ENCODE results near the gene VOPP1.

The VOPP1 gene

DNA sequence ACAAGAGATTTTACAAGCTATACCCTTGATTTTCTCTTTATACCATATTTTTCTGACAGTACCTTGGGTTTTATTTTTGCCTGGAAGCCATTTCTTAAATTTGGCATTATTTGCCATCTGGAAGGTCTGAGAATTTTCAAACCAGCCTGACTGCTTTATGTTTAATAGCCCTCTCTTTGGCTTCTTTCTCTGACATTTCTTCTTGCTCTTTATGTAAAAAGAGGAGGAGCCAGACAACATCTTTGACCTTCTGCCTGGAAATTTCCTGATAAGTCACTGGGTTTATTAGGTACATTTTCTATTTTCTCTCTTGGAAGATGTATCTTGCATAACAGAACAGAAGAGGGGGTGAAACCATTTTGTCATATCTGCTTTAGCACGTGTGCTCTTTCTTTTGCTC is 127.5 kb downstream of the VOPP1 start:
- no peak for DNase-seq (ENCODE audit: extremely low read depth, low read depth)
- TF ChIP-seq, protein P1, sequence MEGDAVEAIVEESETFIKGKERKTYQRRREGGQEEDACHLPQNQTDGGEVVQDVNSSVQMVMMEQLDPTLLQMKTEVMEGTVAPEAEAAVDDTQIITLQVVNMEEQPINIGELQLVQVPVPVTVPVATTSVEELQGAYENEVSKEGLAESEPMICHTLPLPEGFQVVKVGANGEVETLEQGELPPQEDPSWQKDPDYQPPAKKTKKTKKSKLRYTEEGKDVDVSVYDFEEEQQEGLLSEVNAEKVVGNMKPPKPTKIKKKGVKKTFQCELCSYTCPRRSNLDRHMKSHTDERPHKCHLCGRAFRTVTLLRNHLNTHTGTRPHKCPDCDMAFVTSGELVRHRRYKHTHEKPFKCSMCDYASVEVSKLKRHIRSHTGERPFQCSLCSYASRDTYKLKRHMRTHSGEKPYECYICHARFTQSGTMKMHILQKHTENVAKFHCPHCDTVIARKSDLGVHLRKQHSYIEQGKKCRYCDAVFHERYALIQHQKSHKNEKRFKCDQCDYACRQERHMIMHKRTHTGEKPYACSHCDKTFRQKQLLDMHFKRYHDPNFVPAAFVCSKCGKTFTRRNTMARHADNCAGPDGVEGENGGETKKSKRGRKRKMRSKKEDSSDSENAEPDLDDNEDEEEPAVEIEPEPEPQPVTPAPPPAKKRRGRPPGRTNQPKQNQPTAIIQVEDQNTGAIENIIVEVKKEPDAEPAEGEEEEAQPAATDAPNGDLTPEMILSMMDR (IDR thresholded peaks at IDR 0.05; ENCODE audit: low read depth, low read length), result no peak

DNA sequence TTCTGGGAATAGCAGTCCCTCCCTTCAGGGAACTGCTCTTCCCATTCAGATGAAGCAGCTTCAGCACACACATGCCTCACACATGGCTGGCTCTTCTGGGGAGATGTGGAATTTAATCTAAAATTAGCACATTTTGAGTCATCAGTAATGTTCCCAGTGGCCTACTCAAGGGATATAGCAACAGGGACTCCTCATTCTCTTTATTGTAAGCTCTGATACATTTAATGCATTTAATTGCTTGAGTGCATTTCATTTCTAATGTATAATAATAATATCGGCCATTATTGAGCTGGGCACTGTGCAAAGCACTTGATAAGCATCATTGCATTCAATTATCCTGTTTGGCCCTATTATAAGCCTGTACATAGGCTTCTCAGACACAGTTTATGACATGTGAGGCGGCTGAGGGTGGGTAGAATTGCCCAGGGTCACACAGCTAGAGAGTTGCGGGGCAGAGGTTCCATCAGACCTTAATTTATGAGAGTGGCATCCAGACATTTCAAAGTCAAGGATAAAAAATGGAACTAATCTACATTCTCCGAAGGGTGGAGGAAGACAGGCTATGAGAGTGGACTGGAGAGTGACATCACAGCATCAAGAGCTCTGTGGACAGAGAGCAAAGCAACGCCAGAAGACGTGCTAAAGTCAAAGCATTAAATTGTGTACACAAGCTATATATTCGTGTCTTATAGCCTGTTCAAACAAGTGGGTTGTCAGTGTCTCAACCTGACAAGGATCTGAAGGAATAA is 130.4 kb downstream of the VOPP1 start:
- DNase-seq (ENCODE audit: extremely low read depth, low read depth), result peak; percentile 29

DNA sequence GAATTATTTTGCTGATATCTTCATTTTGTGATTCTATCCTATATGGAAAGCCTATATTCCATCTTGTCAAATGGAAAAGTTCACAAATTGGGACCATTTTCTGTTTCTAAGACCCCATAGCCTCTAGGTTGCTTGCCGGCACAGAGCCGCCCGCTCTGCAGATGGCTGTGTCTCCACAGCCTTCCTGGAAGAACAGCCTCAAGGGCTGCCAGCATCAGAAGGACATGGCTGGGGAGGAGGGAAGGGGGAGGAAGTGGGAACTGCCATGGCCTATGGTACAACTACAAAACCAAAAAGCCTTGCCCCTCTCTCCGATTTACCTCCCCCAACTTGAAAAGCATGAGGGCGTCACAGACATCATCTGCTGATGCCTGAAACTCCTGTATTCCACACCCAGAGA is 131.3 kb downstream of the VOPP1 start:
- no peak for DNase-seq (ENCODE audit: extremely low read depth, low read depth)
- TF ChIP-seq, protein P1 (IDR thresholded peaks at IDR 0.05; ENCODE audit: low read depth, low read length), result no peak

More for the DNA sequence above, 130.4 kb downstream of the VOPP1 start:
- TF ChIP-seq, protein P1 (IDR thresholded peaks at IDR 0.05; ENCODE audit: low read depth, low read length), result no peak

DNA sequence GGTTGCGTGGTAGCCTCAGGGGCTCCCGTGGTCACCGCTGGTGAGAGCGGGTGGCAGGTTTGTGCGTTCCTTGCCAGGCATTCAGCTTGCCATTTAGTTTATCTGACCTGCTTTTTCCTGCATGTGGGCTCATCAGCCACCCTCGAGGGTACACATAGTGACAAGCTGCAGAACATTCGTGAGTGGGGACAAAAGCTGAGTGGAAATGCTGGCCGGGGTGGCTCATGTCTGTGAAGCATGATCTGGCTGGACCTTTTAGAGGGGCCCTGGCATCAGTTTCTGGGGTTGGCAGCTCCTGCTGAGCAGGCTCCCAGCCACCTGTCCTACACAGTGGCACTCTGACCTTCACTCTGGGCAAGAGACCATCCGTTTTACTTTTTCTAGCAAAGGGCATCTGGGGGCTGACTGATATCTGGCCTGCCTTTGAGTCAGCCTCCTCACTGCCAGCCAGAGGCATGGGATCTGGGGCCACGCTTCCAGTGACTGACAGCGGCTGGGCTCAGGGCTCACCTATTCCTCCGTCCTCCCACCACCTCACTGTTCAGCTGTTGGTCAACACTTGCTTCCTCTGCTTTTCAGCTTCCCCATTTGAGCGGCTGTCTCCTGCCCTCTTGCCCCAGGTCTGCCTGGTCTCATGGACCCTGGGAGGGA is 132.1 kb downstream of the VOPP1 start:
- no peak for DNase-seq (ENCODE audit: extremely low read depth, low read depth)
- TF ChIP-seq, protein P1 (IDR thresholded peaks at IDR 0.05; ENCODE audit: low read depth, low read length), result no peak

DNA sequence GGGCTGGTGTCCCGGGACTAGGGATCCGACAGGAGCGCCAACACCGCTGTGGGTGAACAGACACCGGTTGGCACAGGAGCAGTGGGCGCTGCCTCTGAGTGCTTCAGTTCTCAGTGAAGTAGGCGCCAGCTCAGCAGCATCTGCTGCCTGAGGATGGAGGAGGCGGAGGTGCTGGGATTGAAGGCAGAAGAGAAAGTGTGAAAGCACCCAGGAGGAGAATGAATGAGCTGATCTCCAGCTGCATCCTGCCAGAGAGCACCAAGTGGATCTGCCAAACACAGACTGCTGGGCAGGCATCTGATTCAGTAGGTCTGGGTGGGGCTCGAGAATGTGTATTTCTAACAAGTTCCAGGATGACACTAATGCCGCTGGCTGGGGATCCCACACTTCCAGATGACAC is 132.7 kb downstream of the VOPP1 start:
- no peak for DNase-seq (ENCODE audit: extremely low read depth, low read depth)
- TF ChIP-seq, protein P1 (IDR thresholded peaks at IDR 0.05; ENCODE audit: low read depth, low read length), result no peak

DNA sequence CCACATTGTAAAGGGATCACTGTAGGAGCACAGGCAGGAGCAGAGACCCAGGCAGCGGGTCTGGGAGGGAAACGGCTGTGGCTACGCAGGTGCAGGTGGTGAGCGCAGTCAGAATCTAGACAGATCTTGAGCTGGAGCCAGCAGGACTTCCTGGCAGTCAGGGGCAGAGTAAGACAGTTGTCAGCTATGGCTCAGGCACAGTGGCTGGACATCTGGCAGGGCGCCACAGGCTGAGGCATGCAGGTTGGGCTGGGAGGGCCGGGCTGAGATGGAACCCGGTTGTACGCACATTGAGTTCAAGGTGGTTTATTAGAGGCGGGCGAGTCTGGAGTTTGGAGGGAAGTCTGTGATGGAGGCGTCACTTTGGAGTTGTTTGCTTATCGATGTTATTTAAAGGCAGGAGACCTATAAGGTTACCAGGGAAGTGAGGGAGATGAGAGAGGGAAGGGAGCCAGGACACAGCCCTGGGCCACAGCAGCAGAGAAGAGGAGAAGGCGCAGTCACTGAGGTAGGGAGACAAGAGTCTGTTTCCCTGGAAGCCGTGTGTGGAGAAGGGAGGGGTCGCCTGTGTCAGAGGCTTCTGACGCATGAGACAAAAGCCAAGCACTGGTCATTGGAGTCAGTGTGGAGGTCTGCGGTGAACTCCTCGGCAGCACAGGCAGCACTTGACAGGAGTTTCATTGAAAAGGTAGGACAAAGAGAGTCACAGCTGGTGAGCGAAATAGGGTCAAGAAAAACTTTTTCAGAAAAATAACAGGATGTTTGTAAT is 133.4 kb downstream of the VOPP1 start:
- TF ChIP-seq, protein P1 (IDR thresholded peaks at IDR 0.05; ENCODE audit: low read depth, low read length), result no peak
- DNase-seq (ENCODE audit: extremely low read depth, low read depth), result no peak

All from AG09319 (cell line).